B cell (primary cell): ENCODE results near the gene MYLK4. TPM values are rescaled to one million over a fixed set of nuclear protein-coding genes. Genes with fewer than 3 reads are reported as not detected.

ENCODE experiments used
- ATAC-seq: fragments of 200-7000 bp; cut with Tn5 transposase; one replicate; pipeline ENCODE4 v1.10.0; 2021; ENCODE audit warnings: low read depth, mild to moderate bottlenecking, moderate number of reproducible peaks, moderate library complexity
- CTCF ChIA-PET: fragments of 350-600 bp; sonication (Branson Sonifier 250); formaldehyde crosslinking; loops from one replicate; lab custom pipeline; 2021; ENCODE audit warnings: antibody characterized with exemption, inconsistent platforms; lab: Charles Lee
- POLR2A ChIA-PET: fragments of 350-600 bp; sonication (Branson Sonifier 250); formaldehyde crosslinking; loops from one replicate; lab custom pipeline; 2021; ENCODE audit warnings: antibody characterized with exemption; lab: Charles Lee
- DNase-seq: peaks from one replicate; pipeline ENCODE4 v3.0.0; 2013
- H2AFZ ChIP-seq: 2 replicates; pipeline ENCODE4 v1.6.1; 2012; ENCODE audit warnings: mild to moderate bottlenecking, low read depth, low read length; ENCODE audit not compliant: insufficient read depth, poor library complexity, severe bottlenecking
- H3K27ac ChIP-seq, 2 donors: 1 replicate in 1 of 2; 2 replicates in 1 of 2; pipeline ENCODE4 v1.5.1; 2012 to 2013; ENCODE audit warnings: low read length in 2 of 2, mild to moderate bottlenecking in 2 of 2, moderate library complexity in 1 of 2
- H3K27me3 ChIP-seq, 4 experiments: fragments of 200-600 bp in 1 of 4; sonication (generic) in 1 of 4; replicated peaks in 1 of 4; 1 replicate in 2 of 4; 2 replicates in 2 of 4; pipeline versions ENCODE4 v1.6.1 to v1.7.0; 2013 to 2016; ENCODE audit warnings: low read length in 3 of 4, mild to moderate bottlenecking in 2 of 4, mixed read lengths in 1 of 4, moderate library complexity in 1 of 4; ENCODE audit not compliant: insufficient read depth in 4 of 4, control insufficient read depth in 3 of 4; ENCODE audit errors: control extremely low read depth in 1 of 4
- H3K36me3 ChIP-seq, 2 experiments: replicated peaks in 1 of 2; 1 replicate in 1 of 2; 2 replicates in 1 of 2; pipeline versions ENCODE4 v1.6.1 to v1.7.1; 2013; ENCODE audit warnings: low read length in 1 of 2; ENCODE audit not compliant: insufficient read depth in 2 of 2, control insufficient read depth in 1 of 2; ENCODE audit errors: control extremely low read depth in 1 of 2, extremely low read depth in 1 of 2
- H3K4me1 ChIP-seq, 2 donors: fragments of 200-600 bp in 1 of 2; sonication (generic) in 1 of 2; 1 replicate in 1 of 2; 2 replicates in 1 of 2; pipeline versions ENCODE4 v1.5.1 to v1.6.1; 2013 to 2017; ENCODE audit warnings: low read length in 2 of 2; ENCODE audit not compliant: control insufficient read depth in 2 of 2, insufficient read depth in 2 of 2
- H3K4me2 ChIP-seq: replicated peaks from 2 replicates; pipeline ENCODE3; 2012; ENCODE audit warnings: mild to moderate bottlenecking, low read depth, low read length; ENCODE audit not compliant: poor library complexity, severe bottlenecking
- H3K4me3 ChIP-seq, 5 experiments: fragments of 200-600 bp in 1 of 5; sonication (generic) in 1 of 5; 1 replicate in 3 of 5; 2 replicates in 2 of 5; pipeline versions ENCODE4 v1.5.1 to v1.7.0; 2011 to 2016; ENCODE audit warnings: low read length in 4 of 5, mild to moderate bottlenecking in 4 of 5, low read depth in 2 of 5, control low read depth in 1 of 5, moderate library complexity in 1 of 5; ENCODE audit not compliant: insufficient read depth in 1 of 5; ENCODE audit errors: control extremely low read depth in 1 of 5, extremely low read depth in 1 of 5
- H3K79me2 ChIP-seq: fragments of 200-600 bp; sonication (generic); one replicate; pipeline ENCODE4 v1.6.0; 2016; ENCODE audit warnings: low read length; ENCODE audit not compliant: control insufficient read depth, insufficient read depth
- H3K9ac ChIP-seq: fragments of 200-600 bp; sonication (generic); 2 replicates; pipeline ENCODE4 v1.6.1; 2017; ENCODE audit warnings: mild to moderate bottlenecking, low read length, moderate library complexity
- H3K9me3 ChIP-seq, 3 donors: one replicate each; pipeline versions ENCODE4 v1.6.1 to v1.7.1; 2013; ENCODE audit warnings: low read length in 2 of 3; ENCODE audit not compliant: control insufficient read depth in 2 of 3, insufficient read depth in 1 of 3; ENCODE audit errors: control extremely low read depth in 1 of 3
- H4K20me1 ChIP-seq: 2 replicates; pipeline ENCODE4 v1.6.0; 2012; ENCODE audit warnings: mild to moderate bottlenecking, low read length; ENCODE audit not compliant: insufficient read depth, control insufficient read depth, poor library complexity, severe bottlenecking
- H3K27ac Mint-ChIP-seq: one replicate; pipeline ENCODE4 v1.8.0; 2021; ENCODE audit warnings: mixed read lengths
- H3K27me3 Mint-ChIP-seq: one replicate; pipeline ENCODE4 v1.8.0; 2021; ENCODE audit warnings: mixed read lengths
- H3K4me1 Mint-ChIP-seq: one replicate; pipeline ENCODE4 v1.8.0; 2021; ENCODE audit warnings: mixed read lengths
- H3K4me3 Mint-ChIP-seq: one replicate; pipeline ENCODE4 v1.8.0; 2021; ENCODE audit warnings: mixed read lengths
- H3K9me3 Mint-ChIP-seq: one replicate; pipeline ENCODE4 v1.8.0; 2022; ENCODE audit warnings: mixed read lengths; ENCODE audit not compliant: insufficient read depth
- EZH2 ChIP-seq: IDR thresholded peaks from 2 replicates; pipeline ENCODE4 v1.6.1; 2012; ENCODE audit warnings: borderline replicate concordance, low read depth, mild to moderate bottlenecking, moderate library complexity, low read length; ENCODE audit not compliant: insufficient read depth, poor library complexity, severe bottlenecking
- WGBS: methylation state at CpG from one replicate; pipeline ENCODE4 v1.1.5; 2013; ENCODE audit warnings: missing lambda C conversion rate; ENCODE audit not compliant: insufficient coverage; 5-methylcytosine and 5-hydroxymethylcytosine counted together
- intact Hi-C: fragments of 100-400 bp; cut with micrococcal nuclease; formaldehyde crosslinking; loops from one replicate; pipeline ENCODE4 v1.10.0; 2022
- polyA plus RNA-seq: library from polyadenylated mRNA; depleted of rRNA; stranded (reverse); fragments of >200 nt; gene quantifications from 2 replicates; pipeline ENCODE4 v1.2.3, GENCODE V29; 2012
- total RNA-seq, 2 donors: library from RNA; stranded (reverse); fragments of 120-200 nt in 1 of 2; gene quantifications; 1 replicate in 1 of 2; 2 replicates in 1 of 2; pipeline versions ENCODE4 v1.2.3 to v1.2.4, GENCODE V29; 2013 to 2022
- TF ChIP-seq, protein P1 (sequence below): fragments of 200-600 bp; IDR thresholded peaks from one replicate; pipeline ENCODE4 v1.8.0; 2022; ENCODE audit warnings: antibody characterized with exemption, mild to moderate bottlenecking

Gene MYLK4
- total and polyA plus RNA-seq, 2 donors (not counting 1 experiment from before 2014, with no cell fraction given), result 0.51 to 1.2 TPM

DNA sequence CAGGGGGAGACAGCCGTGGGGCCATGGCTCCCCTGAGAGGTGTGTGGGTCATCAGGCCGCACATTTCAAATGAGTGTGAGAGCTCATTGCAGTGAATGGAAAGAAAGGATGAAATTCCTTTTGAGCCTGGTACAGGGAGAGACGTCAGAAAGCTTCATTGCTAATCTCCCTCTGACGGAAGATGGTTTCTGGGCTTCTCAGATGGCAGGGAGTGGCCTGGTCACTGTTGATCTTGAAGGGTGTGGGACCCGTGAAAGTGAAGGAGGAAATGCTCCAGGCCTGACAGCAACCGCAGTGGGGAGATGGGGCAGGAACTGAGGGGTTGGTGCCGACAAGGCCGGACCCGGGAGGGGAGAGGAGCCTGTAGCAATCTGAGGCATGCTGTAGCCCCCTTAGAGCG is 127.4 kb downstream of the MYLK4 start:
- H3K4me1 Mint-ChIP-seq, result no peaks in the 10 kb centered on the region
- H3K79me2 ChIP-seq, result no peaks in the 10 kb centered on the region
- H3K9me3 ChIP-seq, result no peaks in the 10 kb centered on the region
- no peak overlapping the region for H3K4me3 ChIP-seq
- H4K20me1 ChIP-seq, result no peaks in the 10 kb centered on the region
- ATAC-seq, result no peak
- TF ChIP-seq, protein P1, sequence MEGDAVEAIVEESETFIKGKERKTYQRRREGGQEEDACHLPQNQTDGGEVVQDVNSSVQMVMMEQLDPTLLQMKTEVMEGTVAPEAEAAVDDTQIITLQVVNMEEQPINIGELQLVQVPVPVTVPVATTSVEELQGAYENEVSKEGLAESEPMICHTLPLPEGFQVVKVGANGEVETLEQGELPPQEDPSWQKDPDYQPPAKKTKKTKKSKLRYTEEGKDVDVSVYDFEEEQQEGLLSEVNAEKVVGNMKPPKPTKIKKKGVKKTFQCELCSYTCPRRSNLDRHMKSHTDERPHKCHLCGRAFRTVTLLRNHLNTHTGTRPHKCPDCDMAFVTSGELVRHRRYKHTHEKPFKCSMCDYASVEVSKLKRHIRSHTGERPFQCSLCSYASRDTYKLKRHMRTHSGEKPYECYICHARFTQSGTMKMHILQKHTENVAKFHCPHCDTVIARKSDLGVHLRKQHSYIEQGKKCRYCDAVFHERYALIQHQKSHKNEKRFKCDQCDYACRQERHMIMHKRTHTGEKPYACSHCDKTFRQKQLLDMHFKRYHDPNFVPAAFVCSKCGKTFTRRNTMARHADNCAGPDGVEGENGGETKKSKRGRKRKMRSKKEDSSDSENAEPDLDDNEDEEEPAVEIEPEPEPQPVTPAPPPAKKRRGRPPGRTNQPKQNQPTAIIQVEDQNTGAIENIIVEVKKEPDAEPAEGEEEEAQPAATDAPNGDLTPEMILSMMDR, result no peak
- no peak for TF ChIP-seq EZH2
- no peak overlapping the region for H3K4me2 ChIP-seq
- 87% methylated on average over 10 of the region's 10 CpGs for WGBS
- no peak for DNase-seq
- no peak overlapping the region for H3K27ac ChIP-seq
- POLR2A ChIA-PET, result no interaction called here
- H3K9me3 Mint-ChIP-seq, result no peaks in the 10 kb centered on the region
- H3K27me3 ChIP-seq, result peaks cover 0 to 3% (median 1%) of the 10 kb centered on the region in 4 experiments
- no peak overlapping the region for H3K9ac ChIP-seq
- no peak overlapping the region for H3K27ac Mint-ChIP-seq
- peaks cover 15% of the 10 kb centered on the region for H3K27me3 Mint-ChIP-seq
- intact Hi-C loops, result no loop called here
- CTCF ChIA-PET, result no interaction called here
- H3K36me3 ChIP-seq, result no peaks in the 10 kb centered on the region
- no peak overlapping the region for H2AFZ ChIP-seq
- no peaks in the 10 kb centered on the region for H3K4me1 ChIP-seq
- no peak overlapping the region for H3K4me3 Mint-ChIP-seq

DNA sequence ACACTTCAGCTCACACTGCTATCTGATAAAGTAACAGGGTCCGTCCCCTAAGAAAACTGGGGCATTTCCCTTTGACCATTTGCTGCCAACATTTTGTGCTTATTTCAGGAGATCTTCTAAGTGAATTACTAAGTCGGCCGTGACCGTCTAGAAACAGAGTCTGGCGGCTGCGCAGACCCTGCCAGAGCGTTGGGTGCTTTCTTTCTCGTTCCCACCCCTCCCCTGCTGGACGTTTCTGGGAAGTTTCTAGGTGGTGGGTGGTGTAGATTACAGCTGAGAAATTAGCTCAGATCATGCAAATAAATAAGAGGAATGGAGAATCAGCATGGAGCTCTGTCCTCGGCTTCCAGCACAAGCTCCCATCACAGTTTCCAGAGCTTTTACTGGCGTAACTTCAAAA is 128.1 kb downstream of the MYLK4 start:
- no peak overlapping the region for H3K4me3 ChIP-seq
- no peak overlapping the region for H3K9ac ChIP-seq
- no peaks in the 10 kb centered on the region for H3K36me3 ChIP-seq
- no peak overlapping the region for H3K27ac ChIP-seq
- TF ChIP-seq, protein P1, result no peak
- no peak for TF ChIP-seq EZH2
- 96% methylated on average over 7 of the region's 11 CpGs for WGBS
- H2AFZ ChIP-seq, result no peak overlapping the region
- H3K27me3 Mint-ChIP-seq, result peaks cover 21% of the 10 kb centered on the region
- no peaks in the 10 kb centered on the region for H4K20me1 ChIP-seq
- peaks cover 0 to 3% (median 1%) of the 10 kb centered on the region in 4 experiments for H3K27me3 ChIP-seq
- no peaks in the 10 kb centered on the region for H3K79me2 ChIP-seq
- no peaks in the 10 kb centered on the region for H3K9me3 ChIP-seq
- ChIA-PET POLR2A (no interaction called here), CTCF (interaction anchor here (0.7 to 1.4 kb wide), 2 partner anchors 9 to 11 kb away, joined by 3 to 4 read pairs; no protein-coding TSS in a partner anchor)
- no peak for DNase-seq
- intact Hi-C loops, result no loop called here
- no peaks in the 10 kb centered on the region for H3K4me1 ChIP-seq
- H3K4me1 Mint-ChIP-seq, result no peaks in the 10 kb centered on the region
- no peak overlapping the region for H3K27ac Mint-ChIP-seq
- H3K4me3 Mint-ChIP-seq, result no peak overlapping the region
- ATAC-seq, result no peak
- no peak overlapping the region for H3K4me2 ChIP-seq
- no peaks in the 10 kb centered on the region for H3K9me3 Mint-ChIP-seq
